IPS-18c (cell line): ENCODE results near the gene DCTN2.

ENCODE experiments used
- H3K4me3 ChIP-seq: 2 replicates; pipeline ENCODE4 v1.7.0; 2013; ENCODE audit warnings: low read depth, mild to moderate bottlenecking, low read length, moderate library complexity; ENCODE audit not compliant: insufficient read depth
- H3K9me3 ChIP-seq: one replicate; pipeline ENCODE4 v1.6.1; 2013; ENCODE audit warnings: mild to moderate bottlenecking, low read length, moderate library complexity; ENCODE audit not compliant: control insufficient read depth, insufficient read depth

Gene DCTN2

DNA sequence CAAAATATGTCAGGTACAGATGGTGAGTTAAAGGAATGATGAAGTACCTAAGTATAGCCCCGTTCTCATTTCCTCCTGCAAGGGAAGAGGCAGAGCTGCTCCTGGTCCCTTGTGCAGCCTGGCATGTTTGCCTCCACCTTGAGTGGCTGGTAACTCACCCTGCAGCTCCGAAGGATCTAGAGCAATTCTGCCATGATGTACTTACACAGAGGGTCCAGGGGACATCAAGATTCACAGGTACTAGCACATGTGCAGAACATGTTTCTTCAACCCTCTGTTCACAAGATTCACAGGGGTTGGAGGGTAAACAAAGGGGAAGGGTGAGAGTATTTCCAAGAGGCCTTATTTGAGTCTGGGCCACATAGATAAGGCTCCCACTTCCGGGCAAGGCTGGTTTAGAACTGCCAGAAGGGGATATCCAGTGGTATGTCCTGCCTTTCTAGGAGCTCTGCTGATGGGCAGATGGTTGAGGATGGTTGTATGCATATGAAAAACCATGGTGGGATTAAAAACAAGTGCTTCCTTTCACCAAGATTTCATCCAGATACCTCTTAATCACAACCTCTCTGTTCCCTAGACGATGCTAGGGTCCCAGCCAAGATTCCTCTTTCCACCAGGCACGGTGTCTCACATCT lies 7.7 kb downstream of the DCTN2 start:
- Histone ChIP-seq H3K4me3 (no peak overlapping the region), H3K9me3 (no peaks in the 10 kb centered on the region)

DNA sequence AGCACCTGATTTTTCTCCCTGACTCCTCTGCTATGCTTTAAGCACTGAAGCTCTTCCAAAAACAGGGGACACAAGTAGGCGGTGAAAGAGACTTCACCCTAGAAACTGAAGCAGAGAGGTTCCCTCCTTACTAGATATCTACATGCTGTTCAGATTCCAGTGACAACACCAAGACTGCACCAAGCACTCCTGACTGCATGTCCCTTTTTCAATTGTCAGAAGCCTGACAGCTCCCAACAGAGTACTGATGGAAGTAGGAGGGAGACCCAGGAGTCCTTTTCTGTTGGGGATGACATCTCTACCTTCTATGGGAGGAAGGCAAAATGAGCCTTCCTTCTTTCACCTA lies 10.4 kb downstream of the DCTN2 start:
- Histone ChIP-seq H3K4me3 (no peak overlapping the region), H3K9me3 (no peaks in the 10 kb centered on the region)

- H3K4me3 ChIP-seq, result no peak overlapping the region
These were observed 11.0 kb downstream of the DCTN2 start for GRCh38 chr12:57535764-57536596.

DNA sequence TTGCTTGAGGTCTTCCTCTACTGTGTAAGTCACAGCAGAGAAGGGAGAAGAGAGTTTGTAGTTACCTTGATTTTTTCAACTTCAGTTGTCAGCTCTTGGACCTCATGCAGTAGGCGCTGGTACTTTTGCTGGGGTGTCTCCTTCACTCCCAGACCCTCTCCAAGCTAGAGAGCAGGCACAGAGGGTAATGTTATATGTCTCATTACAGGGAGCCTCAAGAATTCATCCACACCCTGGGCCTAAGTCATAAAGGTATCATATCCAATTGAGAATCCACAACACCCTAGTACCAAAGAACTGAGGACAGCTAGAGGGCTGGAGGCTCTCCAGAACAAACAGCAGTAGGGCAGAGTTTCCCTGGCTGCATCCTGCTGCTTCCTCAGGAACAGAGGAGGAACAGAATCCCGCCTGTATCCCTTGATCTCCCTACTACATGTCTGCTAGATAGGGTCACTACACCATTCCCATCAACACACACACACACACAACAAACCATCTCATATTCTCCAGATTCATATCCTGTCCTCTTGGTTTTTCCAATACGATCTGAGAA lies 11.9 kb downstream of the DCTN2 start:
- H3K9me3 ChIP-seq, result no peaks in the 10 kb centered on the region

More at GRCh38 chr12:57535764-57536596, 11.0 kb downstream of the DCTN2 start:
- no peaks in the 10 kb centered on the region for H3K9me3 ChIP-seq

GRCh38 chr12:57534250-57534649 lies 12.7 kb downstream of the DCTN2 start:
- H3K4me3 ChIP-seq, result no peak overlapping the region
- H3K9me3 ChIP-seq, result no peaks in the 10 kb centered on the region

More for the DNA sequence above, 11.9 kb downstream of the DCTN2 start:
- no peak overlapping the region for H3K4me3 ChIP-seq

- Histone ChIP-seq H3K4me3 (no peak overlapping the region), H3K9me3 (no peaks in the 10 kb centered on the region)
These were observed 13.9 kb downstream of the DCTN2 start for GRCh38 chr12:57533108-57533507.

DNA sequence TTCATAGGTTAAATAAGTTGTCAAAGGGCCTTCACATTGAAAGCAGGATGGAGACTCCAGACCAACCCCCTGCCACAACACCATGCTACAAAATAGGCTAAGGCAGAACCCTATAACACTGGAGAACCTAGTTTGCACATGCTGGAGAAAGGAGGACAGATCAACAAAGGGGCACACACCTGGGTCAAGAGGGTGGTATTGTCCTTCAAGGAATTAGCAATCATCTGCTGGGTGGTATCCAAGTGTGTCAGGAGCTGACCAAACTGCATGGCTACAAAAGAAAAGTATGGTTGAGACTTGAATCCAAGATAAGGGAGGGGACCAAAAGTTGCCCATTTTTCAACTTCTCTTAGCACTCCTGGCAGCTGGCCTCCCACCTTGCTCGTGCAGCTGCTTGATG lies 15.2 kb downstream of the DCTN2 start:
- no peaks in the 10 kb centered on the region for H3K9me3 ChIP-seq
- no peak overlapping the region for H3K4me3 ChIP-seq

- no peak overlapping the region for H3K4me3 ChIP-seq
- no peaks in the 10 kb centered on the region for H3K9me3 ChIP-seq
These were observed 16.4 kb downstream of the DCTN2 start for GRCh38 chr12:57530396-57531142.

- Histone ChIP-seq H3K9me3 (no peaks in the 10 kb centered on the region), H3K4me3 (no peak overlapping the region)
These were observed 17.2 kb downstream of the DCTN2 start for GRCh38 chr12:57529831-57530230.

DNA sequence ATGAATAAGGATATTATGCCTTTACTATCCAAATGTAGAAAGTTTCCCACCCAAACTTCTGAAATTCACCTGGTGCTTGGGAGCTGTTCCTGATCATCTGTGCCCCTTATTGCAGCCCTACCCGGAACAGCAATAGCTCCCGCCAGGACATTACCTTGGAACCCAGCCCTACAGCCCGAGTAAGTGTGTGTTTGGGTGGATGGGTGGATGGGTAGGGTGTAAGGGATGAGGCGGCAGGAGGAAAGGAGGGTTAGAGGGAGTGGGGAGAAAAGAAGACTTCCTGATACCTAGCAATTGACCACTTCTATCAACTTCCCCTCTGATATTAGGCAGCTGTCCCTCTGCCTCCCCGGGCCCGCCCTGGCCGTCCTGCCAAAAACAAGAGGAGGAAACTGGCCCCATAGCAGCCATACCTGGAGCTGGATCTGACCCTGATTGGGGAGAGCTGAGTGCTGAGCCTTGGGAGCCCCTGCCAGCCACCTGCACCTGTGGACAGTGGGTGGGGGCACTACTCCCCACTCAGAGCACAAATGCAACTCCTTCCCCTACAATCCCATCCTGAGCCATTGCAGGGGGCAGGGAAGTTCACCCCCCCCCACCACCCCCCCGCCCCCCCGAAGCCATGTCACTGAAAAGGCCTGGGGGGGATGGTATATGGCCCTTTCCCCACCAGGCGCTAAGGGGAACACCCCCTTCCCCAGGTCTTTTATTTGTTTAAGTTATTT lies 18.0 kb downstream of the DCTN2 start:
- no peaks in the 10 kb centered on the region for H3K9me3 ChIP-seq
- H3K4me3 ChIP-seq, result no peak overlapping the region

DNA sequence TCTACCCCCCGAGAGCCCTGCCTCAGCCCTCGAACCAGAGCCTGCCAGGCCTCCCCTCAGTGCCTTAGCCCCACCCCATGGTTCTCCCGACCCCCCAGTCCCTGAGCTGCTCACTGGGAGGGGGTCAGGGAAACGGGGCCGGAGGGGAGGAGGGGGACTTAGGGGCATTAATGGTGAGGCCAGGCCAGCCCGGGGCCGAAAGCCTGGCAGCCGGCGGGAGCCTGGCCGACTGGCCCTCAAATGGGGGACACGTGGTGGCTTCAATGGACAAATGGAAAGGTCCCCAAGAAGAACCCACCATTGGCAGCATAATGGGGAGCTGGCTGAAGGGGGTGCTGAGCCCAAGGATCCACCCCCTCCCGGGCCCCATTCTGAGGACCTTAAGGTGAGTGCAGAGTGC lies 18.8 kb downstream of the DCTN2 start:
- H3K9me3 ChIP-seq, result no peaks in the 10 kb centered on the region

DNA sequence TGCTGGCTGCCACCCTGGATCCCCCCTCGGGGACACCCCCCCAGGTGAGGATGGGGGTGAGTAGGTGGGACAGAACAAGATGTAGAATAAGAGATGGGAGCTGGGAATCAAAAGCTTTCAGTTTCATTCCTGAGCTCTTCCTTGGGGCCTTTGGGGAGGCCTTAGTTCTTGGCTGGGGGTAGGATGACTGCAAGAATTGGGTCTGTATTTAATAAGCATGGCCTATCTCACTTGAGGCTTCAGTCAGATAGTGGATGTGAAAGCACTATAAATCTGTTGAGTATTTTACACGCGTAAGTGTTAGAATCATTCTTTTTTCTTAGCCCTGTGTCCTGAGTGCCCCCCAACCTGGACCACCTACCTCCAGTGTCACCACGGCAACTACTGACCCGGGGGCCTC lies 19.8 kb downstream of the DCTN2 start:
- Histone ChIP-seq H3K9me3 (no peaks in the 10 kb centered on the region), H3K4me3 (no peak overlapping the region)

More for the DNA sequence above, 18.8 kb downstream of the DCTN2 start:
- H3K4me3 ChIP-seq, result no peak overlapping the region

- no peak overlapping the region for H3K4me3 ChIP-seq
- no peaks in the 10 kb centered on the region for H3K9me3 ChIP-seq
These were observed 20.4 kb downstream of the DCTN2 start for GRCh38 chr12:57526477-57527126.

- no peak overlapping the region for H3K4me3 ChIP-seq
- no peaks in the 10 kb centered on the region for H3K9me3 ChIP-seq
These were observed 21.2 kb downstream of the DCTN2 start for GRCh38 chr12:57525615-57526383.

GRCh38 chr12:57524814-57525614 lies 22.0 kb downstream of the DCTN2 start:
- Histone ChIP-seq H3K4me3 (no peak overlapping the region), H3K9me3 (no peaks in the 10 kb centered on the region)
